Activated T-helper 2 cell treated with anti-CD3 and anti-CD28 coated beads, Interferon-gamma antibody, Interleukin-2, Interleukin-4, amounts not matched to agents 10 μg/mL and 5 μg/mL and 100 μg/mL, durations not matched to agents 14 hours and 24 hours and 36 hours (primary cell): Measurements from ENCODE around the gene HEPHL1. TPM values are rescaled to one million over a fixed set of nuclear protein-coding genes. Genes with fewer than 3 reads are reported as not detected.
"Not testable (repeated sequence)": the region's sequence is repeated elsewhere in the genome, so short reads cannot be mapped to it uniquely, and the experiment has no call there.

ENCODE experiments used
- DNase-seq: peaks from one replicate; pipeline ENCODE4 v3.0.0; 2021; ENCODE audit warnings: low spot score
- H3K27ac Mint-ChIP-seq: one replicate; pipeline ENCODE4 v1.8.0; 2021; ENCODE audit warnings: mixed read lengths
- H3K27me3 Mint-ChIP-seq: one replicate; pipeline ENCODE4 v1.8.0; 2021; ENCODE audit warnings: low read depth, mixed read lengths
- H3K36me3 Mint-ChIP-seq: one replicate; pipeline ENCODE4 v1.8.0; 2021; ENCODE audit warnings: low read depth, mixed read lengths
- H3K4me1 Mint-ChIP-seq: one replicate; pipeline ENCODE4 v1.8.0; 2021; ENCODE audit warnings: low read depth, mixed read lengths
- H3K4me3 Mint-ChIP-seq: one replicate; pipeline ENCODE4 v1.8.0; 2021; ENCODE audit warnings: low read depth, mild to moderate bottlenecking, moderate library complexity, mixed read lengths
- H3K9me3 Mint-ChIP-seq: one replicate; pipeline ENCODE4 v1.8.0; 2021; ENCODE audit warnings: mixed read lengths
- intact Hi-C: fragments of 100-400 bp; cut with micrococcal nuclease; formaldehyde crosslinking; loops from one replicate; pipeline ENCODE4 v1.15.1; 2023
- total RNA-seq: library from RNA; stranded (reverse); gene quantifications from 2 replicates; pipeline ENCODE4 v1.2.3, GENCODE V29; 2022

Gene HEPHL1, protein sequence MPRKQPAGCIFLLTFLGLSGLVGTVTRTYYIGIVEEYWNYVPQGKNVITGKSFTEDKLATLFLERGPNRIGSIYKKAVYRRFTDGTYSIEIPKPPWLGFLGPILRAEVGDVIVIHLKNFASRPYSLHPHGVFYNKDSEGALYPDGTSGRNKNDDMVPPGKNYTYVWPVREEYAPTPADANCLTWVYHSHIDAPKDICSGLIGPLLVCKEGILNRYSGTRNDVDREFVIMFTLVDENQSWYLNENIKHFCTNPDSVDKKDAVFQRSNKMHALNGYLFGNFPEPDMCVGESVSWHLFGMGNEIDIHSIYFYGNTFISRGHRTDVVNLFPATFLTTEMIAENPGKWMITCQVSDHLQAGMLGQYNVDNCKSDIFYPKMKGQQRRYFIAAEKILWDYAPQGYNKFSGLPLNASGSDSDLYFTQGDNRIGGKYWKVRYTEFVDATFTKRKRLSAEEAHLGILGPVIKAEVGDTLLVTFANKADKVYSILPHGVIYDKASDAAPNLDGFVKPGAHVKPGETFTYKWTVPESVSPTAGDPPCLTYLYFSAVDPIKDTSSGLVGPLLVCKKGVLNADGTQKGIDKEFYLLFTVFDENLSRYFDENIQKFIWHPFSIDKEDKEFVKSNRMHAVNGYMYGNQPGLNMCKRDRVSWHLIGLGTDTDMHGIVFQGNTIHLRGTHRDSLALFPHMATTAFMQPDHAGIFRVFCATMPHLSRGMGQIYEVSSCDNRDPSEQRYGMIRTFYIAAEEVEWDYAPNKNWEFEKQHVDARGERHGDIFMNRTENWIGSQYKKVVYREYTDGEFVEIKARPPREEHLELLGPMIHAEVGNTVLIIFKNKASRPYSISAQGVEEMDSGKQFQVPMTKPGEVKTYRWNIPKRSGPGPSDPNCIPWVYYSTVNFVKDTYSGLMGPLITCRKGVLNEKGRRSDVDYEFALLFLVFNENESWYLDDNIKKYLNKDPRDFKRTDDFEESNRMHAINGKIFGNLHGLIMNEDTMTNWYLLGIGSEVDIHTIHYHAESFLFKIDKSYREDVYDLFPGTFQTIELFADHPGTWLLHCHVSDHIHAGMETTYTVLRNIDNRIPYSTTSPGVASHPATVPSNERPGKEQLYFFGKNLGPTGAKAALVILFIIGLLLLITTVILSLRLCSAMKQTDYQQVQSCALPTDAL
- not detected in 2 replicates for total RNA-seq

- Mint-ChIP-seq H3K27me3 (no peaks in the 10 kb centered on the region), H3K36me3 (no peaks in the 10 kb centered on the region), H3K4me3 (no peak within 1 kb of the TSS), H3K9me3 (no peaks in the 10 kb centered on the region), H3K27ac (no peak within 1 kb of the TSS), H3K4me1 (no peaks in the 10 kb centered on the region)
- no peak for DNase-seq
- intact Hi-C loops = no loop called here
Observed at GRCh38 chr11:94020777-94021481, at the start of gene HEPHL1. HEPHL1 (plus strand) TSS chr11:94021354; CDS start chr11:94021369, 15 bp downstream.

- Mint-ChIP-seq H3K4me3 (no peak overlapping the region), H3K4me1 (no peaks in the 10 kb centered on the region), H3K36me3 (no peaks in the 10 kb centered on the region), H3K9me3 (no peaks in the 10 kb centered on the region), H3K27ac (no peak overlapping the region), H3K27me3 (no peaks in the 10 kb centered on the region)
- DNase-seq = no peak
- intact Hi-C loops = no loop called here
Observed at GRCh38 chr11:93972790-93973189, 48.4 kb upstream of the HEPHL1 start.

DNA sequence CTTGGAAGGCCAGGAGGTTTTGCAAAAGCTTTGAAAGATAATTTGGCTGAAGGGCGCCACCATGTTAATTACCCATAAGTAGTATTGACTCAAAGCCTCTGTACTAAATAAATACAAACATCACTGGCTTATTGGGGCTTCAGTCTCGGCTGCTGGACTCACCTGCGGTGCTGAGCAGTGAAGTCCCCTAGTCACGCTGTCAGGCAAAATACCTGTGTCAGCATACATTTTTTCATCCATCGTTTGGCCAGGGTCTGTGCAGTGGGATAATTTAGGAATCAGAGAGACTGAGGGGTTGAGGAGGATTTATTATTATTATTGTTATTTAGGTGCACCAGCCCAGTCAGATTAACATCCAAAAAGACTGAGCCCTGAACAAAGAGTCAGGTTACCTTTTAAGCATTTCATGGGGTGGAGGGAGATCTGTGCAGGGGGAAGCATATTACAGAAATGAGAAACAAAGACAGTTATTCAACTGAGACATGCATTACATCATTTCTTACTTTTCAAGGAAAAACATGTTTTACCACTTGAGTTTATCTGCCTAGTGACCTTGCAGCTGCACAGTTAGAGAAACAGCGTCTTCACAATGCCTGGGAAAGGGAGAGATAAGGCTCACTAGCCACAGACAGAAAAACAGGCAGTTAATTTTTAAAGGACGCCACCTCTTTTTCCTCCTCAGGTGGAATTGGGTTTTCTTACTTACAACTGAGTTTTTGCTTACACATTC is 47.7 kb upstream of the HEPHL1 start:
- DNase-seq, H3K27ac Mint-ChIP-seq, H3K27me3 Mint-ChIP-seq, H3K4me3 Mint-ChIP-seq, H3K9me3 Mint-ChIP-seq, H3K36me3 Mint-ChIP-seq, intact Hi-C loops, H3K4me1 Mint-ChIP-seq: not testable (repeated sequence)

DNA sequence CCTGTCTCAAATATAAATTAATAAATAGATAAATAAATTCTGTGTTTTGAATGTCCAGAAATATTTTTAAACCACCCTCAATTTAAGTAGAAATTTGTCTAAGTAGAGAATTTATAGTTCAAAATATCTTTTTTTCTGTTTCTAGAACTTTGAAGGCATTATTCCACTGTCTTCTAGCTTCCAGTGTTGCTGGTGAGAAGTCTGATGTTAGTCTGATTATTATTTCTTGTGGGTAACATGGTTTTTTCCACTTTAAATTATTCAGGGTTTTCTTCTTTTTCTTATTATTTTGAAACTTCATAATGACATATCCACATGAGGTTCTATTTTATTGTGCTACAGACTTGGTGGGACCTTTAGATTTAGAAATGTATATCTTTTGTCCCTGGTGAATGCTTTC is 46.4 kb upstream of the HEPHL1 start:
- intact Hi-C loops = no loop called here
- H3K27me3 Mint-ChIP-seq = no peaks in the 10 kb centered on the region
- DNase-seq = no peak
- H3K4me1 Mint-ChIP-seq = no peaks in the 10 kb centered on the region
- no peak overlapping the region for H3K4me3 Mint-ChIP-seq
- H3K9me3 Mint-ChIP-seq = no peaks in the 10 kb centered on the region
- no peaks in the 10 kb centered on the region for H3K36me3 Mint-ChIP-seq
- no peak overlapping the region for H3K27ac Mint-ChIP-seq

- H3K9me3 Mint-ChIP-seq, H3K4me3 Mint-ChIP-seq, H3K4me1 Mint-ChIP-seq, intact Hi-C loops, DNase-seq, H3K27ac Mint-ChIP-seq, H3K36me3 Mint-ChIP-seq, H3K27me3 Mint-ChIP-seq: not testable (repeated sequence)
Observed at GRCh38 chr11:93976577-93977254, 44.4 kb upstream of the HEPHL1 start.

GRCh38 chr11:93983542-93984195 is 37.5 kb upstream of the HEPHL1 start:
- no peak overlapping the region for H3K27ac Mint-ChIP-seq
- no peaks in the 10 kb centered on the region for H3K4me1 Mint-ChIP-seq
- no peaks in the 10 kb centered on the region for H3K9me3 Mint-ChIP-seq
- no peaks in the 10 kb centered on the region for H3K36me3 Mint-ChIP-seq
- intact Hi-C loops = no loop called here
- no peak overlapping the region for H3K4me3 Mint-ChIP-seq
- DNase-seq = no peak
- H3K27me3 Mint-ChIP-seq = no peaks in the 10 kb centered on the region

GRCh38 chr11:93984196-93984567 is 37.0 kb upstream of the HEPHL1 start:
- intact Hi-C loops = no loop called here
- H3K4me1 Mint-ChIP-seq = no peaks in the 10 kb centered on the region
- no peak for DNase-seq
- no peaks in the 10 kb centered on the region for H3K9me3 Mint-ChIP-seq
- no peaks in the 10 kb centered on the region for H3K27me3 Mint-ChIP-seq
- no peak overlapping the region for H3K4me3 Mint-ChIP-seq
- H3K36me3 Mint-ChIP-seq = no peaks in the 10 kb centered on the region
- H3K27ac Mint-ChIP-seq = no peak overlapping the region

DNA sequence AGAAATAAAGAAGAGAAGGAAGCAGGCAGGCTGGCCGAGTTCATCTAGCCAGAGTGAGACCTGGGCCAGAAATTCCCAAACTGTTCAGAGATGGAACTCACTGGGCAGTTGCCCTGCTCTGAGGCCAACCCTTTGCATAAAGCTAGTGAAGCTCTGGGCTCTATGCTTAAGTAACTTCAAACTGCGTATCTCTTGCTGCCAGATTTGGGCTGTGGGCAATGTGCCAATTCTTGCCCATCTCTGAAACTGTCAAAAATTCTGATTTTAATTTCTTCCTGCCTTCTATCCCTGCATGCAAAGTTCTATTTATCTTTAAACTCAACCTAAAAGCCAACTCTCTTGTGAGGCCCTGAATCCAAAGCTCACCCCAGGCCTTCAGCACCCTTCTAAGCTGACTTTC is 36.2 kb upstream of the HEPHL1 start:
- H3K9me3 Mint-ChIP-seq = no peaks in the 10 kb centered on the region
- no peak for DNase-seq
- intact Hi-C loops = no loop called here
- H3K4me3 Mint-ChIP-seq = no peak overlapping the region
- no peaks in the 10 kb centered on the region for H3K27me3 Mint-ChIP-seq
- no peaks in the 10 kb centered on the region for H3K4me1 Mint-ChIP-seq
- H3K27ac Mint-ChIP-seq = no peak overlapping the region
- no peaks in the 10 kb centered on the region for H3K36me3 Mint-ChIP-seq

GRCh38 chr11:93986716-93987115 is 34.4 kb upstream of the HEPHL1 start:
- Mint-ChIP-seq H3K4me3 (no peak overlapping the region), H3K4me1 (no peaks in the 10 kb centered on the region), H3K9me3 (no peaks in the 10 kb centered on the region), H3K27me3 (no peaks in the 10 kb centered on the region), H3K36me3 (no peaks in the 10 kb centered on the region), H3K27ac (no peak overlapping the region)
- DNase-seq = no peak
- intact Hi-C loops = no loop called here

GRCh38 chr11:93988455-93988854 is 32.7 kb upstream of the HEPHL1 start:
- Mint-ChIP-seq H3K4me3 (no peak overlapping the region), H3K4me1 (no peaks in the 10 kb centered on the region), H3K27ac (no peak overlapping the region), H3K27me3 (no peaks in the 10 kb centered on the region), H3K9me3 (peaks cover 7% of the 10 kb centered on the region), H3K36me3 (no peaks in the 10 kb centered on the region)
- intact Hi-C loops = no loop called here
- DNase-seq = no peak

GRCh38 chr11:93988912-93989311 is 32.2 kb upstream of the HEPHL1 start:
- no peak overlapping the region for H3K27ac Mint-ChIP-seq
- no peaks in the 10 kb centered on the region for H3K27me3 Mint-ChIP-seq
- H3K36me3 Mint-ChIP-seq = no peaks in the 10 kb centered on the region
- H3K4me1 Mint-ChIP-seq = no peaks in the 10 kb centered on the region
- peaks cover 7% of the 10 kb centered on the region for H3K9me3 Mint-ChIP-seq
- intact Hi-C loops = no loop called here
- DNase-seq = no peak
- H3K4me3 Mint-ChIP-seq = no peak overlapping the region
